K562 (cell line): Measurements from ENCODE around the gene CEMIP2. TPM values are rescaled to one million over a fixed set of nuclear protein-coding genes. Genes with fewer than 3 reads are reported as not detected.
A peak's percentile ranks its signal among the peaks of the same experiment; 100 is the strongest.

Source experiments
- ATAC-seq: fragments of 200-7000 bp; cut with Tn5 transposase; 3 replicates; pipeline ENCODE4 v1.9.1; 2020; ENCODE audit warnings: moderate library complexity
- BruUV-seq: library from RNA; stranded (reverse); fragments of 400-500 nt; replicated peaks from 2 replicates; lab custom pipeline; 2021; lab: Mats Ljungman, UMichigan
- CTCF ChIA-PET: fragments of 300-600 bp; formaldehyde crosslinking; extraction: SDS; loops from one replicate; lab custom pipeline; 2021; ENCODE audit warnings: low intra/inter-chr PET ratio; lab: Yijun Ruan, JAX
- POLR2A ChIA-PET: fragments of 300-600, 350-650 bp; sonication (Branson Sonifier 250); formaldehyde crosslinking; extraction: SDS; loops from one replicate; lab custom pipeline; 2021; ENCODE audit warnings: antibody characterized with exemption, inconsistent platforms; lab: Yijun Ruan, JAX
- DNase-seq, 4 experiments: peaks; one replicate each; pipeline versions ENCODE4 v3.0.0 to v3.0.0-alpha.2; 2011 to 2018; ENCODE audit warnings: low spot score in 3 of 4, mixed read lengths in 3 of 4; ENCODE audit errors: extremely low read depth in 1 of 4
- FAIRE-seq: peaks from 2 replicates; lab custom pipeline; 2011; peaks lifted over from hg19 to GRCh38; lab: Jason Lieb, UNC
- H2AFZ ChIP-seq: 2 replicates; pipeline ENCODE4 v1.6.0; 2011; ENCODE audit warnings: low read depth, low read length, control low read depth, inconsistent platforms
- H3K27ac ChIP-seq: fragments of 200-600 bp; 3 replicates; pipeline ENCODE4 v1.8.0; 2011; ENCODE audit warnings: low read depth, mild to moderate bottlenecking, control low read depth, inconsistent platforms, low read length, moderate library complexity, mixed read lengths; ENCODE audit errors: extremely low read depth
- H3K27me3 ChIP-seq, 2 experiments: fragments of 300-600 bp in 1 of 2; 2 replicates in 1 of 2; 3 replicates in 1 of 2; pipeline versions ENCODE4 v1.6.0 to v1.8.0; 2011; ENCODE audit warnings: inconsistent platforms in 2 of 2, low read length in 2 of 2, mild to moderate bottlenecking in 1 of 2, mixed read lengths in 1 of 2, moderate library complexity in 1 of 2; ENCODE audit not compliant: control insufficient read depth in 2 of 2, insufficient read depth in 2 of 2
- H3K36me3 ChIP-seq: fragments of 300-600 bp; 3 replicates; pipeline ENCODE4 v1.8.0; 2011; ENCODE audit warnings: mild to moderate bottlenecking, low read length, inconsistent platforms; ENCODE audit not compliant: control insufficient read depth, insufficient read depth
- H3K4me1 ChIP-seq, 2 experiments: fragments of 200-600 bp in 1 of 2; replicated peaks in 1 of 2; 2 replicates in 1 of 2; 3 replicates in 1 of 2; pipeline versions ENCODE4 v1.5.1 to v1.8.0; 2011; ENCODE audit warnings: inconsistent platforms in 2 of 2, low read length in 2 of 2, mild to moderate bottlenecking in 1 of 2, mixed read lengths in 1 of 2, moderate library complexity in 1 of 2; ENCODE audit not compliant: control insufficient read depth in 2 of 2, insufficient read depth in 2 of 2
- H3K4me2 ChIP-seq: 2 replicates; pipeline ENCODE4 v1.6.1; 2011; ENCODE audit warnings: low read length, control low read depth, inconsistent platforms, mixed read lengths; ENCODE audit not compliant: insufficient read depth
- H3K4me3 ChIP-seq: fragments of 200-600 bp; sonication (generic), shearing (Covaris generic); 2 replicates; pipeline ENCODE4 v1.5.1; 2016; ENCODE audit warnings: control low read depth, inconsistent platforms
- H3K79me2 ChIP-seq: fragments of 200-600 bp; 3 replicates; pipeline ENCODE4 v1.8.0; 2011; ENCODE audit warnings: low read length, inconsistent platforms; ENCODE audit not compliant: control insufficient read depth, insufficient read depth
- H3K9ac ChIP-seq, 2 experiments: 2 replicates each; pipeline versions ENCODE4 v1.6.0 to v1.6.1; 2011; ENCODE audit warnings: low read depth in 2 of 2, low read length in 2 of 2, control low read depth in 1 of 2, inconsistent platforms in 1 of 2, mild to moderate bottlenecking in 1 of 2, mixed read lengths in 1 of 2; ENCODE audit not compliant: insufficient read depth in 1 of 2
- H3K9me1 ChIP-seq: one replicate; pipeline ENCODE4 v1.6.0; 2011; ENCODE audit warnings: inconsistent platforms, mild to moderate bottlenecking, low read length, moderate library complexity; ENCODE audit not compliant: control insufficient read depth, insufficient read depth
- H3K9me3 ChIP-seq: replicated peaks from 2 replicates; pipeline ENCODE4 v1.5.1; 2011; ENCODE audit warnings: low read depth, low read length, inconsistent platforms; ENCODE audit not compliant: control insufficient read depth, insufficient read depth
- H4K20me1 ChIP-seq: replicated peaks from 2 replicates; pipeline ENCODE4 v1.6.1; 2011; ENCODE audit warnings: low read length, inconsistent platforms, mixed read lengths; ENCODE audit not compliant: control insufficient read depth, insufficient read depth
- BRD4 ChIP-seq: fragments of 200-600 bp; sonication (generic); IDR thresholded peaks from 2 replicates; pipeline ENCODE4 v1.6.1; 2017; ENCODE audit warnings: inconsistent platforms
- CLOCK ChIP-seq: fragments of 250-450 bp; sonication (Bioruptor Pico); IDR thresholded peaks from 2 replicates; pipeline ENCODE4 v1.4.0; 2020; ENCODE audit warnings: mild to moderate bottlenecking, moderate library complexity, borderline replicate concordance
- GTF2A2 ChIP-seq: IDR thresholded peaks from 2 replicates; pipeline ENCODE4 v1.6.1; 2016; ENCODE audit warnings: mild to moderate bottlenecking, missing genetic modification characterization, missing compliant biosample characterization
- KLF10 ChIP-seq: fragments of 250-450 bp; sonication (Bioruptor Pico); IDR thresholded peaks from 2 replicates; pipeline ENCODE4 v1.6.1; 2021; ENCODE audit warnings: matching md5 sums
- MAFG ChIP-seq: fragments of 450-650 bp; conservative IDR thresholded peaks from 2 replicates; pipeline ENCODE4 v1.6.1; 2016; ENCODE audit warnings: missing genetic modification characterization, missing compliant biosample characterization
- MTA2 ChIP-seq: fragments of 450-650 bp; IDR thresholded peaks from 2 replicates; pipeline ENCODE4 v1.6.1; 2016; ENCODE audit warnings: low read depth
- RAD51 ChIP-seq: fragments of 450-650 bp; IDR thresholded peaks from 2 replicates; pipeline ENCODE4 v1.7.1; 2016; ENCODE audit warnings: low read depth, mild to moderate bottlenecking, borderline replicate concordance
- SETDB1 ChIP-seq: IDR thresholded peaks from one replicate; pipeline ENCODE4 v1.6.1; 2012; ENCODE audit warnings: low read length, control low read depth, inconsistent platforms
- ZNF23 ChIP-seq: fragments of 250-450 bp; sonication (Bioruptor Pico); IDR thresholded peaks from 2 replicates; pipeline ENCODE4 v1.4.0; 2020; ENCODE audit warnings: mild to moderate bottlenecking
- WGBS: fragments of 100-300 bp; shearing (Covaris generic); methylation state at CpG from one replicate; pipeline ENCODE4 v1.1.6; 2016; ENCODE audit warnings: low coverage, mixed read lengths; ENCODE audit not compliant: insufficient coverage; ENCODE audit errors: missing lambda C conversion rate; 5-methylcytosine and 5-hydroxymethylcytosine counted together
- in situ Hi-C: fragments of 300-500 bp; cut with MboI; formaldehyde crosslinking; loops from 4 replicates; pipeline ENCODE4 v1.15.0; 2018; ENCODE audit warnings: inconsistent platforms, mixed read lengths
- intact Hi-C: fragments of 100-400 bp; cut with micrococcal nuclease; formaldehyde crosslinking; loops from 2 replicates; pipeline ENCODE4 v1.14.2; 2022
- polyA plus RNA-seq, 8 experiments: library from polyadenylated mRNA; depleted of rRNA in 4 of 8; stranded (reverse) in 5 of 8; unstranded in 3 of 8; fragments of >200 nt; fragmentation: Nextera tagmentation in 2 of 8; fragmentation: Illumina TruSeq in 1 of 8; extraction: Ambion mirVana in 2 of 8; extraction: Trizol in 1 of 8; gene quantifications; 2 replicates each; pipeline versions ENCODE4 v1.2.1 to v1.2.3, GENCODE V29; 2011 to 2014; ENCODE audit warnings: inconsistent platforms in 1 of 8, missing spikeins in 1 of 8
- total RNA-seq, 7 experiments: library from RNA; depleted of rRNA in 6 of 7; stranded (reverse); fragments of >200 nt in 6 of 7; fragmentation: Illumina TruSeq in 2 of 7; extraction: Trizol in 2 of 7; gene quantifications; 2 replicates each; pipeline versions ENCODE4 v1.2.1 to v1.2.3, GENCODE V29; 2011 to 2021; ENCODE audit warnings: low replicate concordance in 1 of 7

CEMIP2 gene
- total and polyA plus RNA-seq, 9 of the 15 experiments (the other 6 are each of a cell fraction or from before 2014, with no cell fraction given), result 5.4 to 29.9 (median 14.2) TPM

- no peak overlapping the region for H2AFZ ChIP-seq
- H3K4me2 ChIP-seq, result no peak overlapping the region
- DNase-seq (no peak), ATAC-seq (peak; percentile 24), FAIRE-seq (no peak)
- WGBS, result 59% methylated on average over 4 of the region's 5 CpGs
- H3K27ac ChIP-seq, result peak overlapping the region; percentile 80; the same call in 2 of the 3 replicates
- 0 out of 4 replicates have a peak overlapping the region, but pooled peaks of 1 of the 2 experiments have one; percentile 19 for H3K9ac ChIP-seq
- TF ChIP-seq MTA2, result no peak
- TF ChIP-seq MAFG (tag), result no peak
- TF ChIP-seq RAD51, result no peak
- no peak for TF ChIP-seq GTF2A2
- TF ChIP-seq SETDB1, result no peak
- TF ChIP-seq ZNF23, result no peak
- no peak for TF ChIP-seq BRD4
- no peak for TF ChIP-seq KLF10 (CRISPR knock-in tag)
- no peak for TF ChIP-seq CLOCK (CRISPR knock-in tag)
- ChIA-PET POLR2A (interaction anchor here (0.8 to 1.0 kb wide), 2 partner anchors 9 to 11 kb away, joined by 4 read pairs; no protein-coding TSS in a partner anchor), CTCF (no interaction called here)
- no peaks in the 10 kb centered on the region for H3K9me1 ChIP-seq
- H3K4me3 ChIP-seq, result no peak overlapping the region
- H3K27me3 ChIP-seq, result no peaks in the 10 kb centered on the region
- no peaks in the 10 kb centered on the region for H3K79me2 ChIP-seq
- no peaks in the 10 kb centered on the region for H3K9me3 ChIP-seq
- in situ Hi-C loops (no loop called here), intact Hi-C loops (no loop called here)
- BruUV-seq, result no TSS peak
- H3K36me3 ChIP-seq, result peaks cover 3% of the 10 kb centered on the region; the same call in 1 of the 3 replicates
- no peaks in the 10 kb centered on the region for H4K20me1 ChIP-seq
- H3K4me1 ChIP-seq, result peaks cover 0 to 18% of the 10 kb centered on the region in 2 experiments
Measured at GRCh38 chr9:71743217-71743705, 25.1 kb downstream of the CEMIP2 start.
